Retinal pigment epithelial cell (primary cell): ENCODE measurements around the gene DNASE1L3.

Experiments
- DNase-seq: peaks from one replicate; pipeline ENCODE4 v3.0.0-alpha.2; 2010; ENCODE audit warnings: low read depth
- H3K4me3 ChIP-seq: 2 replicates; pipeline ENCODE4 v1.5.1; 2011; ENCODE audit warnings: mild to moderate bottlenecking, low read length, control low read depth, moderate library complexity
- CTCF ChIP-seq: conservative IDR thresholded peaks from 2 replicates; pipeline ENCODE4 v1.5.1; 2011; ENCODE audit warnings: low read depth, low read length, control low read depth, inconsistent platforms

The DNASE1L3 gene

GRCh38 chr3:58157700-58158099 is 53.1 kb downstream of the DNASE1L3 start:
- no peak for DNase-seq
- TF ChIP-seq CTCF = no peak
- no peak overlapping the region for H3K4me3 ChIP-seq

- no peak overlapping the region for H3K4me3 ChIP-seq
- DNase-seq = no peak
- TF ChIP-seq CTCF = no peak
Observed at GRCh38 chr3:58155838-58156237, 54.9 kb downstream of the DNASE1L3 start.

- DNase-seq = no peak
- no peak for TF ChIP-seq CTCF
- H3K4me3 ChIP-seq = no peak overlapping the region
Observed at GRCh38 chr3:58154626-58155449, 55.9 kb downstream of the DNASE1L3 start.

- TF ChIP-seq CTCF = no peak
- no peak overlapping the region for H3K4me3 ChIP-seq
- no peak for DNase-seq
Observed at GRCh38 chr3:58153371-58153770, 57.4 kb downstream of the DNASE1L3 start.

GRCh38 chr3:58152225-58153015 is 58.4 kb downstream of the DNASE1L3 start:
- no peak for DNase-seq
- no peak overlapping the region for H3K4me3 ChIP-seq
- TF ChIP-seq CTCF = no peak

- no peak for TF ChIP-seq CTCF
- no peak overlapping the region for H3K4me3 ChIP-seq
- no peak for DNase-seq
Observed at GRCh38 chr3:58151637-58152036, 59.1 kb downstream of the DNASE1L3 start.
